DND-41 (cell line): ENCODE measurements around the gene RAD51B.

ENCODE experiments used
- ATAC-seq: fragments of 200-7000 bp; cut with Tn5 transposase; 3 replicates; pipeline ENCODE4 v1.9.1; 2021; ENCODE audit warnings: low read depth; ENCODE audit not compliant: insufficient read depth
- DNase-seq: peaks from one replicate; pipeline ENCODE4 v3.0.0-alpha.2; 2020
- H2AFZ ChIP-seq: 2 replicates; pipeline ENCODE4 v1.6.0; 2012; ENCODE audit warnings: low read depth, low read length
- H3K27ac ChIP-seq: 2 replicates; pipeline ENCODE4 v1.5.1; 2012; ENCODE audit warnings: low read length, inconsistent platforms
- H3K27me3 ChIP-seq: fragments of 200-600 bp; sonication (generic); 2 replicates; pipeline ENCODE4 v1.6.0; 2012; ENCODE audit warnings: low read length, mild to moderate bottlenecking, inconsistent platforms; ENCODE audit not compliant: insufficient read depth, poor library complexity
- H3K36me3 ChIP-seq: 2 replicates; pipeline ENCODE4 v1.5.1; 2012; ENCODE audit warnings: low read length, inconsistent platforms; ENCODE audit not compliant: insufficient read depth
- H3K4me1 ChIP-seq: 2 replicates; pipeline ENCODE4 v1.5.1; 2012; ENCODE audit warnings: mild to moderate bottlenecking, low read length; ENCODE audit not compliant: insufficient read depth
- H3K4me2 ChIP-seq: 2 replicates; pipeline ENCODE4 v1.6.0; 2012; ENCODE audit warnings: mild to moderate bottlenecking, moderate library complexity, low read length, inconsistent platforms; ENCODE audit not compliant: insufficient read depth
- H3K4me3 ChIP-seq, 2 experiments: fragments of 200-600 bp in 1 of 2; shearing (Covaris generic) in 1 of 2; 2 replicates each; pipeline ENCODE4 v1.5.1; 2012 to 2016; ENCODE audit warnings: inconsistent platforms in 2 of 2, low read length in 2 of 2, mild to moderate bottlenecking in 2 of 2, low read depth in 1 of 2, moderate library complexity in 1 of 2
- H3K79me2 ChIP-seq: 2 replicates; pipeline ENCODE4 v1.6.0; 2012; ENCODE audit warnings: low read length, inconsistent platforms; ENCODE audit not compliant: insufficient read depth
- H3K9ac ChIP-seq: 2 replicates; pipeline ENCODE4 v1.6.0; 2012; ENCODE audit warnings: low read depth, mild to moderate bottlenecking, inconsistent platforms, low read length, moderate library complexity
- H3K9me3 ChIP-seq: 2 replicates; pipeline ENCODE4 v1.5.1; 2012; ENCODE audit warnings: low read length, moderate library complexity, mild to moderate bottlenecking, inconsistent platforms; ENCODE audit not compliant: insufficient read depth, severe bottlenecking
- H4K20me1 ChIP-seq: 2 replicates; pipeline ENCODE4 v1.6.0; 2012; ENCODE audit warnings: low read length; ENCODE audit not compliant: insufficient read depth
- CTCF ChIP-seq: IDR thresholded peaks from 2 replicates; pipeline ENCODE4 v1.5.1; 2012; ENCODE audit warnings: borderline replicate concordance, low read length, moderate library complexity, mild to moderate bottlenecking; ENCODE audit not compliant: poor library complexity, severe bottlenecking; ENCODE audit errors: extremely low read depth
- EZH2 ChIP-seq: IDR thresholded peaks from 3 replicates; pipeline ENCODE4 v1.6.1; 2012; ENCODE audit warnings: borderline replicate concordance, low read depth, mild to moderate bottlenecking, moderate library complexity, low read length, inconsistent platforms; ENCODE audit not compliant: severe bottlenecking

The RAD51B gene

DNA sequence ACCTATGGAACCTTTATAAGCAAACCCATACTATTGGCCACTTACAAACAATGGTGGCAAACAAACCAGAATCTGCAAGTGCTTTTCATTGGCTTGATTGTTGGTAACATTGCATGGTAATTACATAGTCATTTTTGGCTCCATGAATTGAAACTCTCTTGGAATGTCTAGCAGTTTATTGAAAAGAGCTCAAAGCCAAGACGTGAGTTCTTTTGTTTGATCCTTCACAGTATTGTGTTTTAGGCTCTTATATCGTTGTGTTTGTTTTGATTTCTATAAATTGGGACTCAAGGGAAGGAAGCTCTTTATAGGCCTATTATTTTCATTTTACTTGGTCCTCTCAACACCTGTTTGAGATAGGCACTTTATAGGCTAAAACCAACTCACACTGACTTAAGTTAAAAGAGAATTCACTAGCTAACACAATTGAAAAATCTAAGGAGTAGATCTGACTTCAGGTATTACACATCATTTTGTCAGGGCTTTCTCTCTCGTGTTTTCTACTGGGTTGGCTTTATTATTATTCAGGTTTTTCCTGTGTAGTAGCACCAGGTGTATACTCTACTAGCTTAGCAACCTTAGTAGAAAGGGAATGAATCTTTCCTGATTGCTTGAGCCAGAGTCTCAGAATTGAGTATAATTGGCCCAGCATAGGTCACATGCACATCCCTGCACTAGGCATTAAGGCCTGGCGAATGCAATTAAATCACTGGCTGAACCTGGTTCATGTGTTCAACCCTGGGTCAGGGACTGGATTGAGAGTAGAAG, 341.4 kb downstream of the RAD51B start:
- Histone ChIP-seq H3K27ac (no peak overlapping the region), H3K9me3 (no peaks in the 10 kb centered on the region), H2AFZ (no peak overlapping the region), H3K9ac (no peak overlapping the region), H3K4me3 (no peak overlapping the region), H3K27me3 (no peaks in the 10 kb centered on the region), H3K79me2 (no peaks in the 10 kb centered on the region), H3K36me3 (no peaks in the 10 kb centered on the region), H4K20me1 (no peaks in the 10 kb centered on the region), H3K4me2 (no peak overlapping the region), H3K4me1 (no peaks in the 10 kb centered on the region; the same call in 1 of the 2 replicates)
- DNase-seq (no peak), ATAC-seq (no peak)
- no peak for TF ChIP-seq CTCF
- TF ChIP-seq EZH2 = no peak

DNA sequence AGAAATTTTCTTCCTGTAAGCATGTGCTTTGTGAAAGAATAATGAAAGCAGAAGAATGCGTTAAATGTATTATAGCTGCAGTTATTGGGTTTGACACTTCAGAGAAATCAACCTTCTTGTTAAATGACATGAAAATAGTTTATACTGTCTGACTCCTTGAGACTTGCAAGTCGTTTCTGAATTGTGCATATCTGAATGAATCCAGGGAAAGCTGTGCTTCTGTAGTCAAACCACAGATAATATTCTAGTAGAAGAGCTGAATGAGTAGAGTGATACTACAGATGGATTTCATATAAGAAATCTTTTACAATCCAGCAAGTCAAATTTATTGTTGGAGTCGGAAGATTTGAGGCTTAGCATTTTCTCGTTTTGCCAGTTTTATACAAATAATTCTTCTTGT, 343.3 kb downstream of the RAD51B start:
- DNase-seq (no peak), ATAC-seq (no peak)
- H3K4me1 ChIP-seq = no peaks in the 10 kb centered on the region; the same call in 1 of the 2 replicates
- H3K9ac ChIP-seq = no peak overlapping the region
- H3K36me3 ChIP-seq = no peaks in the 10 kb centered on the region
- no peaks in the 10 kb centered on the region for H3K27me3 ChIP-seq
- H3K9me3 ChIP-seq = no peaks in the 10 kb centered on the region
- no peak overlapping the region for H3K4me2 ChIP-seq
- no peak overlapping the region for H2AFZ ChIP-seq
- H3K4me3 ChIP-seq = no peak overlapping the region
- H3K79me2 ChIP-seq = no peaks in the 10 kb centered on the region
- H4K20me1 ChIP-seq = no peaks in the 10 kb centered on the region
- no peak for TF ChIP-seq EZH2
- no peak for TF ChIP-seq CTCF
- H3K27ac ChIP-seq = no peak overlapping the region

GRCh38 chr14:68164711-68165113, 345.1 kb downstream of the RAD51B start:
- no peak overlapping the region for H3K4me3 ChIP-seq
- no peaks in the 10 kb centered on the region for H3K4me1 ChIP-seq
- ATAC-seq = no peak
- H4K20me1 ChIP-seq = no peaks in the 10 kb centered on the region
- DNase-seq = no peak
- H3K27me3 ChIP-seq = no peaks in the 10 kb centered on the region
- H3K9me3 ChIP-seq = no peaks in the 10 kb centered on the region
- H2AFZ ChIP-seq = no peak overlapping the region
- no peak overlapping the region for H3K27ac ChIP-seq
- no peaks in the 10 kb centered on the region for H3K79me2 ChIP-seq
- no peak for TF ChIP-seq EZH2
- no peak for TF ChIP-seq CTCF
- no peak overlapping the region for H3K9ac ChIP-seq
- H3K36me3 ChIP-seq = no peaks in the 10 kb centered on the region
- H3K4me2 ChIP-seq = no peak overlapping the region

DNA sequence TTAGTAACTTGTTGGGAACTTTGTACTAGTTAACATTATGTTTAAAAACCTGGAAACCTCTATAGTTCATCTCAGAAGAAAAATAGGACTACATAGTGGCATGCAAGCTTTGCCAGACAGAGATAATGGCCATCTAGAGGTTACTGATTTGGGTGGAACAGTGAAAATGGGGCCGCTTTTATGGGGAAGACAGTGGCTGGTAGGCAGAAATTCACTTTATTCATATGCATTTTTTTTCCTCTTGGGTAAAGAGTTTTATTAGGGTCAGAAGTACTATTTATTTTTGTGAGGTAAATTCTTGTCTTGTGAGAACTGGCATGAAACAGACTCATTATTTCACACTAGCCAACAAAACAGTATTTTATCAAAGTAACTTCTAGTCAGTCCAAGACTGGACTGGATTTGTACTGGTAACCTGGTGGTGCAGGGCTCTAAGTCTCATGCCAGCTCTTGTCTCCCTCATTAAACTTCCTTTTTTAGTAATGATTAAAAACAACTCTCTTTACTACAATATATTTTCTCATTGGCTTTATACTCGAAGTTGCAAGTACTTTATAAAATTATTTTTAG, 345.8 kb downstream of the RAD51B start:
- no peak overlapping the region for H3K4me2 ChIP-seq
- no peak overlapping the region for H3K27ac ChIP-seq
- TF ChIP-seq EZH2 (no peak), CTCF (no peak)

More for the DNA sequence above, 345.8 kb downstream of the RAD51B start:
- Histone ChIP-seq H3K79me2 (no peaks in the 10 kb centered on the region), H3K9ac (no peak overlapping the region), H3K4me1 (no peaks in the 10 kb centered on the region), H3K9me3 (no peaks in the 10 kb centered on the region), H3K4me3 (no peak overlapping the region), H2AFZ (no peak overlapping the region), H3K27me3 (no peaks in the 10 kb centered on the region), H4K20me1 (no peaks in the 10 kb centered on the region), H3K36me3 (no peaks in the 10 kb centered on the region)
- no peak for ATAC-seq
- no peak for DNase-seq
